Type B pancreatic cell (in vitro differentiated cells): ENCODE results near the gene ZNF592. TPM values are rescaled to one million over a fixed set of nuclear protein-coding genes. Genes with fewer than 3 reads are reported as not detected.

Experiments
- DNase-seq: peaks from one replicate; pipeline ENCODE4 v3.0.0; 2021; ENCODE audit warnings: mixed read lengths; ENCODE audit not compliant: unreplicated experiment; ENCODE audit errors: extremely low spot score
- H3K27ac Mint-ChIP-seq: 2 replicates; pipeline ENCODE4 v1.8.0; 2021; ENCODE audit warnings: mild to moderate bottlenecking, mixed read lengths
- H3K27me3 Mint-ChIP-seq: 2 replicates; pipeline ENCODE4 v1.8.0; 2021; ENCODE audit warnings: mixed read lengths
- H3K36me3 Mint-ChIP-seq: 2 replicates; pipeline ENCODE4 v1.8.0; 2021; ENCODE audit warnings: mixed read lengths
- H3K4me1 Mint-ChIP-seq: one replicate; pipeline ENCODE4 v1.8.0; 2021; ENCODE audit warnings: mixed read lengths; ENCODE audit not compliant: unreplicated experiment
- H3K4me3 Mint-ChIP-seq: 2 replicates; pipeline ENCODE4 v1.8.0; 2021; ENCODE audit warnings: mild to moderate bottlenecking, mixed read lengths
- H3K9me3 Mint-ChIP-seq: 2 replicates; pipeline ENCODE4 v1.8.0; 2021; ENCODE audit warnings: mixed read lengths
- total RNA-seq: library from RNA; stranded (reverse); gene quantifications from 2 replicates; pipeline ENCODE4 v1.2.1, GENCODE V29; 2021; ENCODE audit warnings: low replicate concordance
- TF ChIP-seq, protein P1 (sequence below): fragments of 200-600 bp; sonication (generic); conservative IDR thresholded peaks from 2 replicates; pipeline ENCODE4 v1.5.0; 2021; ENCODE audit warnings: antibody characterized with exemption, mild to moderate bottlenecking

Gene ZNF592
- total RNA-seq, 1 donor from 2014 or later, result 26.8 TPM

DNA sequence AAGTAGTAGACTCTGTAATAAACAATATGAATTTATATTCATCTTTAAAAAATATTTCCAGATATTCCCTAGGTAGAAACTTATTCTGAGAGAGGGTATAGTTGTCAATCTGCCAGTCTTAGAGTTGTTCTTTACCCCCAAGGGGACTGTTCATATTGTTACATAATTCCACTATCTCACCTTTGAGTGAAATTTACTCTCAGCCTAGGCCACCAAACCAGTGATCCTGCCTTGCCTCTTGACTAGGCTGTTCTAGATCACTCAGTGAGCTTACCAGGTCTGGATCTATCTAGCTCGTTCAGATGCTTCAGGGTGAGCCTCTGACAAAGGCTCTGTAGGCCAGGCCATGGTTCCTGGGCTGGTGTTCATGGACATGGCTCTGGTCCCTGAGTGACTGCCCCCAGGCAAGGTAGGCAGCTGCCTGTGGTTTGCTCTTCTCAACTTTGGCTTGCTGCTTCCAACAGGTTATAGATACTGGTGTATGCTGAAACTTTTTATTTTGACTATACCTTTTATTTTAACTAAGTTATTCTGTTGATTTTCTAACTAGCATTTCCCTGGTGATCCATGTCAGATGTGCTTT is 27.6 kb downstream of the ZNF592 start:
- DNase-seq, result no peak
- Mint-ChIP-seq H3K27me3 (no peaks in the 10 kb centered on the region), H3K9me3 (no peaks in the 10 kb centered on the region), H3K27ac (no peak overlapping the region), H3K36me3 (peaks cover 15% of the 10 kb centered on the region), H3K4me1 (peaks cover 13% of the 10 kb centered on the region), H3K4me3 (no peak overlapping the region)
- TF ChIP-seq, protein P1, sequence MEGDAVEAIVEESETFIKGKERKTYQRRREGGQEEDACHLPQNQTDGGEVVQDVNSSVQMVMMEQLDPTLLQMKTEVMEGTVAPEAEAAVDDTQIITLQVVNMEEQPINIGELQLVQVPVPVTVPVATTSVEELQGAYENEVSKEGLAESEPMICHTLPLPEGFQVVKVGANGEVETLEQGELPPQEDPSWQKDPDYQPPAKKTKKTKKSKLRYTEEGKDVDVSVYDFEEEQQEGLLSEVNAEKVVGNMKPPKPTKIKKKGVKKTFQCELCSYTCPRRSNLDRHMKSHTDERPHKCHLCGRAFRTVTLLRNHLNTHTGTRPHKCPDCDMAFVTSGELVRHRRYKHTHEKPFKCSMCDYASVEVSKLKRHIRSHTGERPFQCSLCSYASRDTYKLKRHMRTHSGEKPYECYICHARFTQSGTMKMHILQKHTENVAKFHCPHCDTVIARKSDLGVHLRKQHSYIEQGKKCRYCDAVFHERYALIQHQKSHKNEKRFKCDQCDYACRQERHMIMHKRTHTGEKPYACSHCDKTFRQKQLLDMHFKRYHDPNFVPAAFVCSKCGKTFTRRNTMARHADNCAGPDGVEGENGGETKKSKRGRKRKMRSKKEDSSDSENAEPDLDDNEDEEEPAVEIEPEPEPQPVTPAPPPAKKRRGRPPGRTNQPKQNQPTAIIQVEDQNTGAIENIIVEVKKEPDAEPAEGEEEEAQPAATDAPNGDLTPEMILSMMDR, result no peak

DNA sequence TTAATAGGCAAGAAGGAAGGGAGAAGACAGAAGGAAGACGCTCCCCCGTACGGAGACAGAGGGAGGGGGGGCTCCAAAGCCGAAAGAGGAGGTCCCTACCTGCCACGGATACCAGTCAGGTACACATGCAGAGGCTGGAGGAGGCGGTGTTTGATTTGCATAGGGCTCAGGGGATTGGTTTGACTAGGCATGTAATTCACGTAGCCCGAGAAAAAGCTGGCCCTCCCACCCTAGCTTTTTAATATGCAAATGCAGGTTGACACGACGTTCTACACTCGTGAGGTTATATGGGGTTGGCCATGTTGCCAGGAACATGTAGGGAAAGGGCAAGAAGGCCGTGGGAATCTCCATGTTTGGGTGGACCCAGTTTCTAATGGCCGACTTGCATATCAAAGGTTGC is 29.8 kb downstream of the ZNF592 start:
- TF ChIP-seq, protein P1, result no peak
- Mint-ChIP-seq H3K9me3 (no peaks in the 10 kb centered on the region), H3K4me1 (no peaks in the 10 kb centered on the region), H3K36me3 (peaks cover 15% of the 10 kb centered on the region), H3K4me3 (no peak overlapping the region), H3K27ac (no peak overlapping the region), H3K27me3 (no peaks in the 10 kb centered on the region)
- no peak for DNase-seq

DNA sequence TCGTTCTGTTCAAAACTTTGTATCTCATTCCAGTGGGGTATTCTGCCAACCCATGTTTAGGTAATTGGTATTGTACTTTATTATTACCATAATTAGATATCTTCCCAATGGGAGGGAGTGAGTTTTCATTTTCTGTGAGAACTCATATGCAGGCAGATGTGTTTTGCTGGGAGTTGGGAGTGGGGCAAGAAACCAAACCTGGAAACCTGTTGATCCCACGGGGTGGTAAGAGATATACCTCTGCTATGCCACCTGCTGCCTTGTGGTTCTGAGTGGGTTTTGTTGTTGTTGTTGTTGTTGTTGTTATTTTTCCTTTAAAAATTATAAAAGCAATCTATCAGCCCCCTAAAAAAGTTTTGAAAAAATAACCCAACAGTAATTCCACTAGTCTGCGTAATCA is 32.1 kb downstream of the ZNF592 start:
- no peak overlapping the region for H3K4me3 Mint-ChIP-seq

DNA sequence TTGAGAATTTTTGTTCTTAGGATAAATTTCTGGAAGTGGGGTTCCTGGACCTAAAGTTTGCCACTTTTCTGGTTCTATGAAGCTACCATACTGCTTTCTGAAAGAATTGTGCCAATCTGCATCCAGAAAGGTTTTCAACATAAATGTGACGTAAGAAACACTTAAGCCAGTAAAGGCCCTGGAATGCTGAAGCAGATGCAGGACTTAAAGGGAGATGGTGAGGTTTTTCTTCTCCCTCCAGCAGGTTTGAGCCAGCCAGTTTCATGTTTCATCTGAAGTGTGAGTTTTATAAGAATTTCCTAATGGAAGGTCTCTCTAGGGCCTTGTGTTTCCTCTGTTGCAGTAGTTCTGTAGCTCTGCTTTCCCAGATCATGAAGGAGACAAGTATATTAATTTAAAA is 33.1 kb downstream of the ZNF592 start:
- H3K27ac Mint-ChIP-seq, result no peak overlapping the region
- H3K27me3 Mint-ChIP-seq, result no peaks in the 10 kb centered on the region
- peaks cover 18% of the 10 kb centered on the region for H3K36me3 Mint-ChIP-seq
- no peak for DNase-seq
- no peaks in the 10 kb centered on the region for H3K9me3 Mint-ChIP-seq
- no peaks in the 10 kb centered on the region for H3K4me1 Mint-ChIP-seq
- TF ChIP-seq, protein P1, result no peak
- no peak overlapping the region for H3K4me3 Mint-ChIP-seq

More for the DNA sequence above, 32.1 kb downstream of the ZNF592 start:
- Mint-ChIP-seq H3K27ac (no peak overlapping the region), H3K27me3 (no peaks in the 10 kb centered on the region), H3K4me1 (no peaks in the 10 kb centered on the region), H3K9me3 (no peaks in the 10 kb centered on the region), H3K36me3 (peaks cover 11% of the 10 kb centered on the region)
- TF ChIP-seq, protein P1, result no peak
- DNase-seq, result no peak

DNA sequence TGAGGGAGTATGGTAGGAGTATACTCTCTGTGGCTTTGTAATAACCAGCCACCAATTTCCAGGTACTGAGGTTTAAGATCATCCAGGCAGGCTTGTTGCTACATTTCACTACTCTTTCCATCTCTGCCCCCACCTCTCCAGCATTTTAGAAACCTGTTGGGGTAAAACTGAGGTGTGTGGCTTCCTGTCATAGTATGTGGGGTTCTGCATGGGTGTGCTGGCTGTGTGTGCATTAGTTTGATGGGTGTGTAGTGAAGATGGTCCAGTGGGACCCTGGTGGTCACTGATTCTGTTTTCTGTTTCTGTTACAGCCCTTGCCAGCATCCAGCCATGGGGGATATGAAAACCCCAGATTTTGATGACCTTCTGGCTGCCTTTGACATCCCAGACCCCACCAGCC is 34.0 kb downstream of the ZNF592 start:
- no peak overlapping the region for H3K4me3 Mint-ChIP-seq
- TF ChIP-seq, protein P1, result no peak
- no peaks in the 10 kb centered on the region for H3K4me1 Mint-ChIP-seq
- no peak overlapping the region for H3K27ac Mint-ChIP-seq
- H3K36me3 Mint-ChIP-seq, result peaks cover 18% of the 10 kb centered on the region
- no peak for DNase-seq
- H3K9me3 Mint-ChIP-seq, result no peaks in the 10 kb centered on the region
- no peaks in the 10 kb centered on the region for H3K27me3 Mint-ChIP-seq
